HG03354 (cell line): ENCODE data around the gene OPCML.

ENCODE experiments used
- ATAC-seq: cut with Tn5 transposase; IDR thresholded peaks from one replicate; pipeline ENCODE4 v1.9.1; 2021; ENCODE audit warnings: mild to moderate bottlenecking; ENCODE audit not compliant: unreplicated experiment, poor library complexity, severe bottlenecking

The OPCML gene

DNA sequence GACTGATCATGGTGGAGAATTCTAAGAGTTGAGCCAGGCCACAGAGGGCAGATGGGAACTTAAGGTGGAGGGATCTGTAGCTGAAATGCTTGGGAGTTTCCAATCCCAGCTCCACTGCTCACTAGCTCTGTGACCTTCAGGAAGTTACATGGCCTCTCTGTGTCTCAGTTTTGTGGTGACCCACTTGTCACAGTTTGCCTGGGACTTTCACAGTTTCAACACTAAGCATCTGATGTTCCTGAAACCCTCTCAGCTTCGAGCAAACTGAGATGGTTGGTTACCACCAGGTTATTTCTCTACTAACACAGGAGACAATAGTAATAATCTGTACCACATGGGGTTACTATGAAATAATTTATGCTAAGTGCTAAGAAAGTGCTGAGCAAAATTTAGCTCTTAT is 505.3 kb downstream of the OPCML start:
- ATAC-seq, result no peak

DNA sequence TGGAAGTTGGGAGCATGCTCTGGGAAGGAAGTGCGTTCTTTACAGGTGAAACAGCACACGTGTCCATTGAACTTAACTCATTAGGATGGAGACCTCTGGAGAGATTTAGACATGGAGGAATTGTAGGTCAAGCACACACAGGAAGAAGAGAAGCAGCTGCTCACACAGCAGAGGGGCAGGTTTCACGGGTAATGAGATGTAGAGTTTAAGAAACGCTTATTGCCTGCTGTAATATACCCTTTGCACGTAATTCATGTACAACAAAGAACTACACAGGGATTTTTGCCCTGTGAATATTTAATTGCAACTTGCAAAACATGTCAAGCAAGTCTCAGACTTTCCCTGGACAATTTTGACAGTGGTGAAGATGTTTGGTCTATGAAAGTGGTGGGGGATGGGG is 508.0 kb downstream of the OPCML start:
- no peak for ATAC-seq

DNA sequence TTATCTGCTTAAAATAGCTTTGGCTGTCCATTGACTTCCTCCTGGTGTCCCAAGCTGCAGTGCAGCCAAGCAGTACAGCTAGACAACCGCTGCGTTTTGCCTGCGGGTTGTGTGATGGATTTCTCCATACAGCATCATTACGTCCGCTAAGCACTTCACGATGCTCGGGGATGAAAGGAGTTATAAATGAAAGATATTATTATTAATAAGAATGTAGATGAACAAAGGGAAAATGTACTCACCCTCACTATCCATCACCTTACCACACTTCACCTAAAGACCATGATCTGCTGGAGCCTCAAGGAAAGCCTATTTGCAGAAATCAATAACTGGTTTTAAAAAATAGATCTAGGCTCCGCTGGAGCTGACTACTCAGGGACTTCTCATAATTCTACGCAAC is 509.1 kb downstream of the OPCML start:
- no peak for ATAC-seq

DNA sequence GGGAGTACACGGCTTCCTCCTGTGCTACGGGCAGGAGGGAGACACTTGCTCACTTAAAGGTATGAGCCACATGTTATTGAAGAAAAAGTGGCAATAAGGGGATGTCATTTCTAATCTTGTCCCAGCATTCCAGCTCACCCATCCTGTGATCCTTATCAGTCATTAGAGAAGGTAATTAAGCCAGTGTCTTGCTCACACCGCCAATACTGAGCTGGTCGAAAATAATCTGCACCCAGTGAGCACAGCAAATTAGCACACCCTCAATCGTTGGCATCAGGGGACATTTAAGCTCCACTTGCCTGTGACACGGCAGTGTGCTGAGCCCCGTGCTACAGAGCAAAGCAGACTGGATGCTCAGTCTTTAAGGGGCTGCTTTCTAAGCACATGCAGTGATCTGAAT is 510.7 kb downstream of the OPCML start:
- no peak for ATAC-seq

DNA sequence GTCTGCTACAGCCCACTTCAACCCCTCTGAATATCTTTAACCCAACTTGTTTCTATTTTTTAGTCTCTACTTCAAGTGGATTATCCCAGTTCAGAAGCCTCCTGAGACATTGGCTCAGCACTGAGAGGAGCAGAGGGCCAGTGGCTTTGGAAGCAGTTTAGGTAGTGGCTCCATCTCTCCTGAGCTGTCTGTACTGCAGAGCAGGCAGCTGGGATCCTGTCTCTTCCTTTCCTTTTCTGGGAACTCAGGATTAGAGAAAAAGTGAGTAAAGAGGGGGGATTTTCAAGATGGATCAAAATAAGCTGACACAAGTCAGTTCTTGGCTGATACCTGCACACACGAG is 512.0 kb downstream of the OPCML start:
- ATAC-seq, result no peak

DNA sequence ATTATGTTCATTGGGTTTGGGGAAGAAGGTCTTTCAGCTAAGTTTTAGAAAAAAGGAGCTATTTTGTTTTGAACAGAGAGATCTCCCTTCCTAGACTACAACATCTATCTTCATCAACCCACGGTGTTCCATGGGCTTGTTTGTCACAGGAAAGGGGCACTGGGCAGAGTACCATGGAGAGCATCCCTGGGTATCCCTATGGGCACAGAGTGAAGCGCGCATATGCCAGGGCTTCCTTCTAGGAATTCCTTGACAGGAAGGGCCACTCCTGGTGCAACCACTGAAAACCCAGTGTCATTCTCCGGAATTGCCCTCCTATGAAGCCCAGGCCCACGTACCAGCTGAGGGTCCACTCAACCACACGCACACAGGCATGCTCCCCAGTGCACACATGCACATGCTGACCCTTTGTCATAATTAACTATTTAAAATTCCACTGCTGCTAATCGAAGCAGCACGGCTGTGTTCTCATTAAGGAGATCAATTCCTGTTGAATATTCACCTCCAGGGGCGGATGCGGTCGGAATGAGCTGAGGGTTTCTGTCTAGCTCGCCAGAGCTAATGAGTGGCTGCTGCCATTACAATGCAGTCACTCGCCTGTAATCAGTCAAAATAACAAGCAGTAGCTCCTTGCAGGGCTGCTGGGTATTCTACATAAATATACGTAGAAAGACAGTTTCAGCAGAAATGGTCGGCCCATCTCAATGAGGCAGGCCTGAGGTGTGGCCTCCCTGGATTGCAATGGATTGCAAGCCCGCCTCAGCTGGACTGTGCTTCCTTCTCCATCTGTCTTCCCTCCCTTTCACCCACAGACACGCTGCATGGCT is 512.5 kb downstream of the OPCML start:
- ATAC-seq, result no peak

DNA sequence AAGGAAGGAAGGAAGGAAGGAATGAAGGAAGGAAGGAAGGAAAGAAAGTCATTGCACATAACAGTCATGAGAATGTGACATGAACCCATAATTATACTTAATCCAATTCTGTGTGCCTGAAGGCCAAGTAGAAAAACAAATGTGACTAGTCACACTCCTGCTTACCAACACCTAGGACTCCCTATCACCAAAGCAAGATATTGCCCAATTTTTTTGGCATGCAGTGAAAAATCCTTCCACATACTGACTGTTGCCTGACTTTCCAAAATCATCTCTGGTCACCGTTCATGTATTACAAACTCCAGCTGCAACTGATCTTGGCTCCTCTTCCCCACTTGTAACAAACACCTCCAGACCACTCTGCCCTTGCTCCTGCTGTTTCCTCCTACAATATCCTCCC is 516.8 kb downstream of the OPCML start:
- ATAC-seq, result no peak

DNA sequence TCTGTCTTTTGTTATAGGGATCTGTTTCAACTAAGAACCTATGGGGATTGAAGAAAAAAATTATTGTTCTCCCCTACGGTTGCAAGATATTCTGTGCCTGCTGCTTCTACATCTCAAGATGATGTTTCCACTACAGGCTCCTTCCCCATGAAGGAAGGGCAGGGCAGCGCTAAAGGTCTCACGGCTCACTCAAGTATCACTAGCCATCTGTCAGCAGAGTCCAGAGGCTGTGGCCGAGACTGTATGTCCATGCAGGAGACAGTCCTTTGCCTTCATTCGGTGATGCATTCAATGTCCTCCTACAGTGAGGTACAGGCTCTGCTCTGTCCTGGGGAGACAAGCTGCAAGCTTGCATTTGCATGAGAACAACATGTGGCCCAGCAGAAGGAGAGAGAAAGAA is 518.0 kb downstream of the OPCML start:
- ATAC-seq, result no peak

DNA sequence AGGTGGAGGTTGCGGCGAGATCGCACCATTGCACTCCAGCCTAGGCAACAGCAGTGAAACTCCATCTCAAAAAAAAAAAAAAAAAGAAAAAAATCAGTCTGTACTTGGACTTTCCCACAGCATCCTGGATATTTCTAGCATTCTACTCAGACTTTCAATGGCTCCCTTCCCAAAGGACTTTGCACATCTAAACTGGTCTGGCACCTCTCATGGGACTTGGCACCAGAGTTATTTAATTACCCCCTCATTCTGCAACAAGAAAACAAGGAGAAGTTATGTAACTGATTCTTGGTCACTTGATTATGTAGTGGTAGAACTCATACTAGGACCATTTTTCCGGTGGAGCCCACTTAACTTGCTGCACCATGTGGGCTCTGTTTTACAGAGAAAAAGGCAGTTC is 519.5 kb downstream of the OPCML start:
- ATAC-seq, result no peak

DNA sequence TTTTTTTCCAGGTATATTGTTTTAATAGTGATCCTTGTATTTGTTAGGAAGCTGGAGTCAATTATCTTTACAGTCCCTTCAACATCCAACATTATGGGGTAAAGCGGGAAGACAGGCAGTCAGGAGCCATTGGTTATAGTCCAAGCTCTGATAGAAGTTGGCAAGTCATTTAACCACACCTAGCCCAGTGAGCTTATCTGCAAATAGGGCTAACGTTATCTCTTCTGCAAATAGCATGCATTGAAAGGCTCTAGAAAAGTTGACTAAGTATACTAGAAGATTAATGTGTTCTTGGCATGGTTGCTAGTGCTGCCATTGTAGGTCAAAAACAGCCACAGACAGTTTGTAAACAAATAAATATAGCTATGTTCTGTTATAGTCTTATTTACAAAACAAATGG is 520.7 kb downstream of the OPCML start:
- ATAC-seq, result no peak

DNA sequence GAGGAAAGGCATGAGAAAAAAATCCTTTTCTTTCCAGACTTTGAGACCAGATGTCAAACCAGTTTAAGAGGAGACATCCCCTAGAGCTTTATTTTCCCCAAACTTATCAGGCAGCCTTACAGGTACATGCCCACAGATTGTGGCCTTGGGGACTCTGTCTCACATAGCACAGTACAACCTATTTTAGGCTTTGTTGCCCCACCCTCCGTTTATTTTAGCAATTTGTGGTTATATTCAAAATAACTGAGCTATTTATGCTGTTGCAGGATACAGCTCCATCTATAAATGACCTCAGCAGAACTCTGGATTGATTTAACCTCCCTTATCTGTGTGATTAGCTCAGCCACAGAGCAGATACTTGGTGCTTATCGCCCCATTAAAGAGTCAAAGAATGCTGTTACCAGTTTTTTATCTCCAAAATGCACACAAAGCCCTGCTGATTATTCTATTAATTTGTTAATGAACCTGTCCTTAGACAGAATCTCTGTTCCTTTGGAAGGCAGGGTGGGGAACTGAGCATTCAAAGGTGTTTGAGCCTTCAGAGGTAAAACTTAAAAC is 525.2 kb downstream of the OPCML start:
- no peak for ATAC-seq

DNA sequence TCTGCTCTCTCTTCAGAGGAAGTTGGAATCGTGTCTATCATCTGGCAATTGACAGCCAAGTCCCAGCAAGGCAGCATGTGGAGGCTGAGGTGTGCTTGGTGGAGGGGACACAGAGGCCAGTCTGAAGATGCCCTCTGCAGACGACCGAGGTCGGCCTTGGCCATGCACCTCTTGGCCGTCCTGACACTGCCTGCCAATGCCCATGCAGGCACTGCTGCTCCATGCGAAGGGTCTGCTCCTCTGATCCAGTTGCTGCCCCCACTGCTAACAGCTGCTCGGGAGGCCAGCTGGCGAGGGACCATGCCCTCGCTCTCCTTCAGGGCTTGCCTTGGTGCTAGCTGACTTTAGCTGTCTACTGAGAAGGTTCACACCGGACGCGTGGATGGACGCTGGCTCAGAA is 527.9 kb downstream of the OPCML start:
- no peak for ATAC-seq

DNA sequence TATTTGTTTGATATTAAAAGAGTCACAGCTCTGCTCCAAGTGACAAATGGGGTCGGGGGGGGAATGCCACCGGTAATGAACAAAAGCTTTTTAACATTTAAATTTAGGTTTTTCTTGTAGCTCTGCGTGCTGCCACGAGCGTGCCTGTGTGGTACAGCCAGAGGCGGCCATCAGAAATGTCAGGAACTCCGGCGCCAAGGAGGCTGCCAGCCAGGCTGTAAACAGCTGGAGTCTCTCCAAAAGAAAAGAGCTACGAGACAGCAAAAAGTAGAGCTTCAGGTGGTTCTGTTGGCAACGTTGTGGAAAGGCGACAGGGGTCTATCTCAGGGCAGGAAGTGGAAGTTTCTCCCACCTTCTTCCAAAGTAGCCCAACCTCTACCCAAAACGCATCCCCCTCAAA is 532.8 kb downstream of the OPCML start:
- ATAC-seq, result no peak

DNA sequence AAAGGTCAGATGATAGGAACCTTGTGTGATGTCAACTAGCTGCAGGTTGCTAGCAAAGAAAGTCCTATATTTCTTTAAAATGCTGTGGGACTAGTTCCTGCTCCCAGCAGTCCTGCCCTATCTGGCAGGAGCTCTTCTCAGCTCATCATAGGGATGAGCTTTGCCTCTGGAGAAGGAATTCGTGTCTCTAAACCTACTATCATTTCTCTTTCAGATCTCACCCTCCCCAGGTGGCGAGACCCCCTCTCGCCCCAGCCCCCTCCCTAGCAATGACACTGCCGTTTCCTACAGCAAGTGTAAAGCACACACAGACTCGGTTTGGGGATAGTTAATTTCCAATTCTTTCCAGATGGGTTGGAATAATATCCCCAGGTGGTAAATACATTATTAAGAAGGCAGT is 533.3 kb downstream of the OPCML start:
- ATAC-seq, result no peak

DNA sequence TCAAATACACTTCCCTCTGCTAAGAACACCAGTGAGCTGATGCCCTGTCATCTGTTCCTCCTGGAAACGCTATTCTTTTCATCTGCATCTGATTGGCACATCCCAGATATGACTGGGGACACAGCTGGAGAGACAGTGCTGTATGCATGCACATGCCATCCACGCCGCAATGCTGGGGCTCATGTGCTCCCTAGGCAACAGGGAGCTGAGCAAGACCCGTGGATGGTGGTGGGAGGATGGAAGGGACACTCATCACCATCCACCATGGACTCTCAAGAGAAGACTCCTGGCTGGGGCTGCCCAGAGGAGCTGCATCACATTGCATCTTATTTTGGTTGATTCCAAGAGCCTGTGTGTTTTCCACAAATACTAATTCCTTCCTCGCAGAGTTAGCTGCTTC is 534.9 kb downstream of the OPCML start:
- ATAC-seq, result no peak

DNA sequence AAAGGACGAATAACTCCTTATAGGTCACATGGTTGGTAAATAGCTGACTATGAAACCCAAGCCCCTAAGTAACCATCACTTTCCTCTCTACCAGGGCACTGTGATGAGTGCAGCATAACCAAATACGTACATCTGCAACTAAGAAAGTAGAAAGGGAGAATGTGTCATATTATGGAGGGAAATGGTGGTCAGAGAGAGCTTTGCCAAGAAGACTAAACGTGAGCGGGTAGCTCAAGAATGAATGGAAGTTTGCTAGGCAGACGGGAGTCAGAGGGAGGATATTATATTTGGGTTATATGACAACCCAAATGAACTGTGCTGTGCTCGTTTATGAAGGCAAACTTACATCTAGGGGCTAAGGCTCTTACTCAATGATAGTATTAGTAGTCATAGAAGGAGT is 537.3 kb downstream of the OPCML start:
- ATAC-seq, result no peak

DNA sequence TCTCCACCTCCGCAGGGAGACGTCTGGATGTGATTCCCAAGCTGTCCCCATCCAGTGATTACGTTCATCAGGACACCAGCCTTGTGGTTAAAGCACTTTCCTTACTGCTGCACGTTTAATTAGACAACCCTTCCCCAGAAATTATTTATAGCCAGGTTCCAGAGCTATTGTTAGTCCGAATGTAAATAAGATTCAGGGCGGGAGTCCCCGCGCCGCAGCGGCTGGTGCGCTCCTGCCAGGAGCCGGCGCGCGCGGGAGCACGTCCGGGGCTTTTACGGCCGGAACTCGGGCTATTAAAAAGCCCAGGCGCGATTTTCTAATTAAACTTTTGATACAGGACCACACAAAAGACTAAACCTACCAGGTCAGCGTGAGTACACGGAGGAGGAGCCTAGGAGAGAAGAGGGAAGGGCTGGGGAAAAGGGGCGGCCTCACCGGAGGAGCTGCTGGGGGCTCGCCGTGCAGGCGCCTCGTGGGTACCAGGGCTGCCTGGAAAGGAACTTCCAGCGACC is 538.3 kb downstream of the OPCML start:
- ATAC-seq, result no peak

DNA sequence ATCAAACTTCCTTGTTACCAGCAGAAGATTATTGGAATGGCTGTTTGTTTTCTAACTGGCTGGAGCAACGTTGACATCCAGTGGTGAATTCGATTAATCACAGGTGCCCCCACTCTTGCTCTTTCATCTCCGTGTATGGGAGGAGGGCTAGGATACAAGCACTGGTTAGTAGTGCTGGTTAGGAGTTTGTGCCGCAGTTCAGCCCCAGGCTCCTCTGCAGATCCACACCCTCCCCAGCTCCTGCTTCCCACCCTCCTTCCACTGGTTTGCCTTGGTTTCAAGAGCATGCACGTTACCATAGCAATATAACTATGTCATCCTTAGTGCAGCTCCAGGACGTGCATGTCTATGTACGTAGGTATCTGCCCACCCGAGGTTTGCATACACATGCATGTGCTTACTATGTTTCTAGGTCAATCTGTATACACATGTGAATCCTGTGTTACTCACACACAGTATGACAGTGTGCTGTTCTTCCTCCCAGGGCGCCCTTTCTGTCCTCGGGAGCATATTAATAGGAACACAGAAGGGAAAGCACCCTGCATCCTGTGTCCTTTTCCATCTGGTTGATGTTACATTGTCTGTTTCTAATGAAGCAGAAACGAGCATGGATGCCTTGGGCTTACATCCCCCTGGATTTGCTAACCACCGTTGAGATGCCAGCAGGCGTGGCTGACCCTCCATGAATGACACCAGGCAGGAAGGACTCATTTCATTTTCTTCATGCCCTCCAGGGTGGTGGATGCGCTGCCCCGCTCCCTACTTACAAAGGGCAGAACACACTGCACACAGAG is 539.3 kb downstream of the OPCML start:
- ATAC-seq, result no peak

DNA sequence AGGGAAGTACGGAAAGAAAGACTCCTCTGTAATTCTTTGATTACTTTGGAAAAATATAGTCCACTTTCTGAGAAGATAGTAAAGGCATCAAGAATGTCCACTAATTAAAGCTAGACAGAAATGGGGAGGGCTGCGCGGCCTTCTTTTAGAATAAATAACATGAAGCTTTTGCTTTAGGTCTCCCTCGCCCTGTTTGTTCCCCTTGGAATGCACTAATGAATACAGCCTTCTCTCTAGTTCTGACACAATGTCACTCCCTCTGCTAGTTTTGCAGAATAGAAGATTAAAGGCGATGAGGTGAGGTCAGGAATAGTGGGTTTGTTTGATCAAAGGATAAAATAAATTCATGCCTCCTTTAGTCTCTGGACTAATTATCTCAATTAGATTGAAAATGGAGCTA is 543.9 kb downstream of the OPCML start:
- ATAC-seq, result no peak

DNA sequence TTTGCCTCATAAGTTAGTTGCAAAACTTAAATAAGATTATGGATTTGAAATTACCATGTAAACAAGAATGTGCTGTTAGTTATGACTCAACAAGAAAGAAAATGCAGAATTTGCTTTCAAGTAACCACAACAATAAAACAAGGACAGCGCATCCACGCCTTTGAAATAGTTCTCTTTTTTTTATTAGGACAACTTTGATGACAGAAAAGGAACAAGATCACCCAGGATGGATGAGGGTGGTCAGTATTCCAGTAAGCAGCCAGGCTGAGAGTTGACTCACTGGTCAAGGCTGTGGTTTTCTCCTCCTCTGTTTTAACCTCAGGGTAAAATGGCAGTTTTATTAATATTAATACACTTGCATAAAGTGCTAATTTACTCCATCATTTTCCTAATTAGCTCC is 544.4 kb downstream of the OPCML start:
- ATAC-seq, result no peak

DNA sequence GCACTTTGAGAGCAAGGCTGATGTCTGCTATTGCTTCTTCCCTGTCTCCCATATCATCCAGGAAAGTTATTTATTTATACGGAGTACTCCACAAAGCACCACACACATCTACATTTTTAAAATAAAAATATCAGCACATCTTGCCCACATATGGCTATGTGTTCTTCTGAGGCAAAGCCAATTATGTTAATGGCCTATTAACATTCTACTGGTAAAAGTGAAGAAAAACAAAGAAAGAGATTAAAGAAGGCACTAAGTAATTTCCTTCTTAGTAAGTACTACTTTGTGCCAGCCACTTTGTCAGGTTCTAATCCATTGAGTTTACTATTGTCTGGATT is 548.7 kb downstream of the OPCML start:
- no peak for ATAC-seq
